Measurements from ENCODE around the gene KLF13.

Gene KLF13

GRCh38 chr15:31373970-31374369, 47.3 kb downstream of the KLF13 start:
- TF ChIP-seq CTCF (IDR thresholded peaks at IDR 0.05; ENCODE audit: low read length, missing control alignments), result no peak
- H3K4me3 ChIP-seq (replicated peaks; ENCODE audit: low read depth, low read length), result no peak overlapping the region
- DNase-seq (ENCODE audit: low read depth), result no peak

- H3K4me3 ChIP-seq (replicated peaks; ENCODE audit: low read depth, low read length), result no peak overlapping the region
- TF ChIP-seq CTCF (IDR thresholded peaks at IDR 0.05; ENCODE audit: low read length, missing control alignments), result no peak
- DNase-seq (ENCODE audit: low read depth), result no peak
Observed at GRCh38 chr15:31374489-31374888, 47.9 kb downstream of the KLF13 start.

- no peak for DNase-seq (ENCODE audit: low read depth)
- H3K4me3 ChIP-seq (replicated peaks; ENCODE audit: low read depth, low read length), result no peak overlapping the region
- no peak for TF ChIP-seq CTCF (IDR thresholded peaks at IDR 0.05; ENCODE audit: low read length, missing control alignments)
Observed at GRCh38 chr15:31374986-31375385, 48.4 kb downstream of the KLF13 start.

- no peak overlapping the region for H3K4me3 ChIP-seq (replicated peaks; ENCODE audit: low read depth, low read length)
- no peak for TF ChIP-seq CTCF (IDR thresholded peaks at IDR 0.05; ENCODE audit: low read length, missing control alignments)
- no peak for DNase-seq (ENCODE audit: low read depth)
Observed at GRCh38 chr15:31375772-31376171, 49.1 kb downstream of the KLF13 start.

- no peak for DNase-seq (ENCODE audit: low read depth)
- no peak for TF ChIP-seq CTCF (IDR thresholded peaks at IDR 0.05; ENCODE audit: low read length, missing control alignments)
Observed at GRCh38 chr15:31376511-31376910, 49.9 kb downstream of the KLF13 start.

GRCh38 chr15:31377030-31377429, 50.4 kb downstream of the KLF13 start:
- no peak for TF ChIP-seq CTCF (IDR thresholded peaks at IDR 0.05; ENCODE audit: low read length, missing control alignments)
- no peak for DNase-seq (ENCODE audit: low read depth)
- no peak overlapping the region for H3K4me3 ChIP-seq (replicated peaks; ENCODE audit: low read depth, low read length)

More at GRCh38 chr15:31376511-31376910, 49.9 kb downstream of the KLF13 start:
- H3K4me3 ChIP-seq (replicated peaks; ENCODE audit: low read depth, low read length), result no peak overlapping the region

- H3K4me3 ChIP-seq (replicated peaks; ENCODE audit: low read depth, low read length), result no peak overlapping the region
- TF ChIP-seq CTCF (IDR thresholded peaks at IDR 0.05; ENCODE audit: low read length, missing control alignments), result no peak
Observed at GRCh38 chr15:31378363-31378903, 51.8 kb downstream of the KLF13 start.

More at GRCh38 chr15:31378363-31378903, 51.8 kb downstream of the KLF13 start:
- DNase-seq (ENCODE audit: low read depth), result no peak

All from fibroblast of pulmonary artery (primary cell).